Measurements from ENCODE around the gene CHN2.

Gene CHN2

DNA sequence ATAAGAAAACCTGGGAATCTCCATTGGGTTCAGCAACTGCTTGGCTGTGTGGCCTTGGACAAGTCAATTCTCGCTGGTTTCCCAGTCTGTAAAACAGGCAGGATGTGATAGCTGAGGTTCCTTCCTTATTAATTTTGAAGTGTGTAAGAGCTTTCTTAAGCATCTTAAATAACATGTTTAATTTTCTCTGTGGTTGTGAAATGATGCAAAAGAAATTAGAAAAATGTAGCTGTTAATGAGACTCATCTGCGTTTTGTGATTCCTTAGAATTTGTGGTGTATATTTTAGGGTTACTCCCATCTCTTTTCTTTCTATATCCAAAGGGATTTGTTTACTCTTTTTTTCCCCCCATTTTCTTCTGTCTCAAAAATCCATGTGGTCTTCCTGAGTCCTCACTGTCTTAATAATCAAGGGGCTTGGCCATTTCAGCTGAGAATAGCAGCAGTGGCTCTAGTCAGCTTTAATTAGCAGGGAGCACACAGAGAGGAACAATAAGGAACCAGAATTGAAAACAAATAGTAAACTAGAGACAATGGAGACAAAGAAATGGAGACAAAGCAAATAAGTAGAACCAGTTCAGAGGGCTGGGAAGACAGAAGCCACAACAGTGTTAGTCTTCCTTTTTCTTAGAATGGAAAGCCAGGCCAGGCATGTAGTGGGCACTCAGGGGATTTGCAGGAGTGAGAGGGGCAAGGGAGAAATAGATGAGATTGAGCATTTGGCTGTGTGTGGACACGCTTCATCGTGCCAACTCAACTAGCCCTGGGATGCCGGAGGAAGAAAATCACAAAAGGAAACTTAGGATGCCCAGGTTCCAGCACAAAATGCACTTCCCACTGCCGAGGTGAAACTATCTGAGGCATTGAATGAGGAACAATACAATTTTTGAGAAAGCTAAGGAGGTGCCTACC, 93.9 kb downstream of the CHN2 start:
- no peak for DNase-seq

- DNase-seq = peak; percentile 14
Observed at GRCh38 chr7:29289156-29290021, 94.8 kb downstream of the CHN2 start.

DNA sequence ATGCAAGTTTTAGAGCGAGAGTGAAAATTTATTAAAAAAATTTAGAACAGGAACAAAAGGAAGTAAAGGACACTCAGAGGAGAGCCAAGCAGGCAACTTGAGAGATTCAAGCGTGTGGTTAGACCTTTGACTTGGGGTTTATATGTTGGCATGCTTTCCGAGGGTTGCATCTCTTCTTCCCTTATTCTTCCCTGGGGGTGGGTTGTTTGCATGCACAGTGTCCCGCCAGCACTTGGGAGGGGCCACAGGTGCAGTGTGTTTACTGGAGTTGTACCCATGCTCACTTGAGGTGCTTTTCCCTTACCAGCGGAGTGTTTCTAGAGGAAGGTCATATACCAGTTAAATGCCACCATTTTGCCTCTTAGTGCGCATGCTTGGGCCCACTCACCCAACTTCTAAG, 96.3 kb downstream of the CHN2 start:
- no peak for DNase-seq

DNA sequence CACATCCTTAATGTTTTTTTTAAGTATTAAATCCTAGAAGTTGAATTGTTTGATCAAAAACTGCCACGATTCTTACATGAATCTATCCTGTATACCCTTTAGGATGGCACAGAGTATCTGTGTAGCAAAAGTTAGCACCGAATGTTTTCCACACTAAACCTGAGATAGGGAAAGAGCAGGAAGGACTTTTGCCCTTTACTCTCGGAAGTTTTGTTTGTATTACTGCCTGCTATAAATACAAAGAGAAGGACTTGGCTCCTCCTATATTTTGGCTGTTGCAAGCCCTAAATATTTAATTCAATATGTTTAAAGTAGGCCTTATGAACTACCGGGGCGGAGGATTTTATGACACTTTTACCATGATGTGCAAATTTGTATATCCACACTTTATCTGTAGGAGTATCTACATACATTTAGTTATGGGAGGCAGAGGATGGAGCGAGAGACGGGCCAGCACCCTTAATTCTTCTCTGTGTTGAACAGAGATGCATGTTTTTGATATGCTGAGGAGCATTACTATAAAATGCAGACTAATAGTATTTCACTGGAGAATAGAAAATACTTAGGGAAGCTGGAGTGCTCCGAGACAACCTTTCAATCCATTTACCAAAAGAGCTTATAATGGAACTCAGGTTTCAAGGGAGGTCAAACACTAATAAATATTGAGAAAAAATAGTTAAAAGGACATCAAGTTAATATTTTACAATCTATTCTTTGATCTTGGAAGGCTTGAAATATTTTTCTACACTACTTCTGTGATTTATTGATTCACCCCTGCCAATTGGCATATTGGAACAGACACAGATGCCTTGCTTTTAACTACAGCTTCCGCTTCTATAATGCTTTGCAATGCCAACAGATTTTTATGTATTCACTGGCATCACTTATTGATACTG, 97.4 kb downstream of the CHN2 start:
- no peak for DNase-seq

GRCh38 chr7:29292886-29293658, 98.5 kb downstream of the CHN2 start:
- no peak for DNase-seq

GRCh38 chr7:29296421-29296820, 101.8 kb downstream of the CHN2 start:
- DNase-seq = no peak

DNA sequence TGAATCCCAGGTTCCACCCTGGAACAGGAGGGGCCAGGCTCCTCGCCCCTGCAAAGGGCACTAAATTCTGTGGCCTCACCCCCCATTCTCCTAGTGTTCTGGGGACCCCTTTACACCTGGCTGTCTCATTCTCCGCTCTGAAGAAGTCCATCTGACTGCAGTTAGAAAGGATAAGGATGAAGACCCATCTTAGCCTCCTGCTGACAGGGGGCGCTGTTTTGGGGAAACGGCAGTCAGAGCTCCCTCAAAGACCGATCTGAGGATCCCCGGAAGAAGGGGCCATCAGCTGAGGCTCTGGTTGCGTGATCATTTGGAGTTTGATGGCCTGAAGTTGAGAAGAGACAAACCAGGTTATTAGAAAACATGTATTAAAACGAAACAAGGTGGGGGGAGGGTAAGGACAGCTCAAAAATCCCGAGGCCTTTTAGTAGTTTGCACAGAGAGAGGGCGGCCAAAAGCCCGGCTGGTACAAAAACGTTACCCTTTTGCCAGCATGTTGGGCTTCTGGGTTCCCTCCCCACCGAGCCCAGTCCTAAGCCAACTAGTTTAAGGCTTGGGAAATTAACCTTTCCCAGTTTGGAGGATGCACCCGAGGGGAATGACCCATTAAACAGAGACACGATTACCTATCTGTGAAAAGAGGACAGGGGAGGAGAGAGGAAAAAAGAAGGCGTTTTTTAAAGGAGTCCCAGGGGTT, 102.8 kb downstream of the CHN2 start:
- DNase-seq = no peak

GRCh38 chr7:29299086-29299485, 104.5 kb downstream of the CHN2 start:
- DNase-seq = no peak

DNA sequence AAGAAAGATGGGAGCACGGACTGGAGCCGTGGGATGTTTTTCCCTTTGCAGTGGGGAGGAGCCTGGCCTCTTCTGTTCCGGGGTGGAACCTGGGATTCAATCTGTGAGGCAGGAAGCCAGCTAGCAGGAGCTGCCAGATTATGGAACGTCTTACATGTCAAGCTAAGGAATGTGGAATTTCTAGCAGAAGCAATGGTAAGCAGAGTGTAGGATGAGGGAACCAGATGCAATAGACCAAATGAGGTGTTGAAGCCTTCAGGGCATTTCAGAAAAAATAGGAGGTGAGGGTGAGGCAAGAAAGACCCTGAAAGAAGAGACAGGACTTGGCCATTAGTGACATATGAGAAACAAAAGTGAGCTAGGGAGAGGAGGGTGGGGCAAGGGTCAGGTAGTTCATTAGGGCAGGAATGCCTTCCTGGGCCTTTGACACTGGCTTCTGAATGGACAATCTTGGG, 105.5 kb downstream of the CHN2 start:
- no peak for DNase-seq

DNA sequence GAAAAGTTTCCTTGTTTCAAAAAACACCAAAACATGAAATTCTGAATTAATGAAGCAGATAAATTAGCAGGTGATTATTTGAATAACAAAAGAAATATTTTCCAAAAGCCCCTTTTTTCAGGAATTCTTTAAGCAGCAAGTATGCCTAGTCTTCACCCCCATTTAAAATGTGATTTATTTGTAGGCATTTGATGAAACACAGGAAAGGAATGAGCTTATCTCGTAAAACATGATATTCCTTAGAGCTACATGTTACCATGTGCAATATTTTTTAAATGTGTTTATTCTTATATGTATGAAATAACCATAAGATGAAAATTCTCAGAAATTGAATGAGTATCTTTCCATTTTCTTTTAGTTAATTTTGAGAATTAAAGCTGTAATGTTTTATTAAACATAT, 106.1 kb downstream of the CHN2 start:
- no peak for DNase-seq

GRCh38 chr7:29302666-29303395, 108.3 kb downstream of the CHN2 start:
- no peak for DNase-seq

GRCh38 chr7:29304756-29305155, 110.2 kb downstream of the CHN2 start:
- no peak for DNase-seq

GRCh38 chr7:29306319-29306991, 111.9 kb downstream of the CHN2 start:
- DNase-seq = peak; percentile 11

DNA sequence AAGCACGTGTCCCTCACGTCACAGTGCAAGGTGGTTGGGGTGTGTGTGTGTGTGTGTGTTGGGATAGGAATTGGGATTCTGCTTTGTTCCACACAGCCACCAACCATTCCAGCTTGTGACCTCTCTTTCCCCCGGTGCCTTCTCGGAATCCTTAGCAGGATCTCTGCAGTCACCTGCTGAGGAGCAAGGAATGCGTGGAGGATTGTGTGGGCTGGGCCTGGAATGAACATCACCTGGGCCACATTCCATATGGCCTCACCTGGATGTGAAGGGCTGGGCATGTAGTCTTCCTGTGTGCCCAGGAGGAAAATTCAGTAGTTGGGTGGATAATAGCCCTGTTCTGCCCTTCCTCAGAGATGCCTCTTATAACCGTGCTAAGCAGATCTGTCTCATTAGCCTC, 113.8 kb downstream of the CHN2 start:
- no peak for DNase-seq

DNA sequence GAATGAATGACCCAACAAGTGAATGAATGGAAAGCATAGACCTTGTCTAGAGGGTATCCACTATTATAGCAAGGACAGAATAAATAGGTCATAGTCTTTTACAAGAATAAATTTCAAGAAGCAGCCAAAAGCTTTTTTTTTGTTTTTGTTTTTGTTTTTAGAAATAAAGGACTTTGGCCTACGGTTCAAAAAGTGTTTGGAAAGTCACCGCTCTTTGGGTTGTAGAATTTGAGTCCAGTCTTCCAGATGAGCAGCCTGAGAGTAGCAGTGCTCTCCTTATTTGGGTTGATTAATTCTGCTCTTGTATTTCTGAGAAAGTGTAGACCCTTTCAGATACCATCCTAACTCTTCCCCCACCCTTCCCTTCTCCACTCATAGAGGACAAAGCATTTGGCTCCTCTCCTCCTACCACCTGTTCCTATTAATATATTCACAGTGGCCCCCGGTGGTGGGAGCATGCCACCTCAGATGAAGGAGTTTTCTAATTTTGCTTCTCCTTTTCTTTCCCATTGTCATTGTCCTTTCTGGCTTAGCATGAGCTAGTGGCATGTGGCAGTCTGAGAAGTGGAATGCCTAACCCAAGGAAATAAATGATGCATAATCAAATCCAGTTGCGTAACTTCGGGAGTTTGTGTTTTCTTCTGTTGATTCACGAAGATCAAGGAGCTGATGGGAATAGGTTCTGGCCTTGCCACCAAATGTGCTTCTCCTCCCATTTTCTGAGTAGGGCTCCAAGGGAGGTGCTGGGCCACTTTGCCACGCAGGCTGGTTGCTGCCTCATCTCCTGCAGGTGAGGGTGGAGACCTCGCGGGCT, 114.7 kb downstream of the CHN2 start:
- no peak for DNase-seq

- DNase-seq = no peak
Observed at GRCh38 chr7:29310625-29311024, 116.0 kb downstream of the CHN2 start.

DNA sequence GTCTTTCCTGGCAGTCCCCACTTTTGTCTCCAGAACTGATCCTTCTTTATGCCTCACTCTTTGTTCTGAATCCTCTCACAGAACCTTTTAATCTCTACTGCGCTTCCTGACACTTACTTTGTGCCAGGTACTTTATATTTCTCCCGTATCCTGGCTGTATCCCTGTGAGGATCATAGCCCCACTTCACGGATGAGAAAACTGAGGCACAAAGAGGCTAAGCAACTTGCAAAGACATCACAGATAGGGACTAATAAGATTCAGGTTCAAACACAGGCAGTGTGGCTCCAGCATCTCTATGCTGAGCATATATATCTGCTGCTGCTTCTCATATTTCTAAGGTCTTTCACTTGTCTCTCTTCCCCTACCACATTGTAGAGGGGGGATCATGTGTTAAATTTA, 116.7 kb downstream of the CHN2 start:
- no peak for DNase-seq

DNA sequence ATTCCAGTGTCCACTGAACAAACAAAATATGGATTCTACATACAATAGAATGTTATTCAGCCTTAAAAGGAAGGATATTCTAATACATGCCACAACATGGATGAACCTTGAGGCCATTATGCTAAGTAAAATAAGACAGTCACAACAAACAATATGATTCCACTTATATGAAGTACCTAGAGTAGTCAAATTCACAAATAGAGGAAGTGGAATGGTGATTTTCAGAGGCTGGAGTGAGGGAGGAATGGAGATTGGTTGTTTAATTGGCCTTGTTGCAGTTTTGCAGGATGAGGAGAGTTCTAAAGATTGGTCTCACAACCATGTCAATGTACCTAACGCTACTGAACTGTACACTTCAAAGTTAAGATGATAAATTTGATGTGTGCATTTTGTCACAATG, 119.6 kb downstream of the CHN2 start:
- DNase-seq = no peak
